ENCODE measurements around the gene SLC9A9.

DNA sequence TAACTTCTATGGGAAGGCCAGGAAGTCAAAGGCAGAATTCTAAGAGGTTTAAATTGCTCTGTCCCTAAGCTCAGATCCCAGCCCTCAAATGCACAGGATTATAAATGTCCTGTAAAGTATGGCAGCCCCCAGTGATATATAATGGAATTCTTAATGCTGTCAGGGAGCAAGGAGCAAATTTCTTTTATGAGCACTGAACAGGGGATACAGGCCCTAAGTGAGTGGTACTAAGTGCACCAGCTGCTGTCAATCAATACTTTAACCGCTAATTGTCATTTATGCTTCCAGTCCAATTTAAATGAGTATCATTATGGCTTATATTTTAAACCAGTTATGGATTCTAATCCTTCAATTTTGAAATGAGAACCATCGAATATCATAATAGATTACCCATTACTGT is 4.7 kb downstream of the SLC9A9 start:
- TF ChIP-seq CTCF (IDR thresholded peaks at IDR 0.05 in 2 of 3, conservative IDR thresholded peaks at IDR 0.05 in 1 of 3; ENCODE audit: control insufficient read depth in 2 of 3, extremely low read depth in 1 of 3, insufficient read depth in 1 of 3, low read depth in 3 of 3, low read length in 3 of 3): no peak
- no peak for TF ChIP-seq RCOR1 (conservative IDR thresholded peaks at IDR 0.05; ENCODE audit: low read depth, low read length)
- no peak for TF ChIP-seq HDAC2 (IDR thresholded peaks at IDR 0.05)
- TF ChIP-seq POLR2A (IDR thresholded peaks at IDR 0.05; ENCODE audit: low read depth, low read length): no peak
- no peak for TF ChIP-seq MEF2A (IDR thresholded peaks at IDR 0.05; ENCODE audit: insufficient read depth, low read depth, low read length)
- no peak for TF ChIP-seq TAF1 (IDR thresholded peaks at IDR 0.05; ENCODE audit: borderline replicate concordance, low read depth, low read length)
- no peak for TF ChIP-seq YY1 (IDR thresholded peaks at IDR 0.05; ENCODE audit: low read depth, low read length)
